ENCODE data around the gene CCDC157.

Gene CCDC157

GRCh38 chr22:30422481-30423300 lies 65.9 kb downstream of the CCDC157 start:
- Histone ChIP-seq H3K9me3 (ENCODE audit: control insufficient read depth, insufficient read depth, low read depth, low read length) (no peaks in the 10 kb centered on the region), H3K4me1 (ENCODE audit: control insufficient read depth, insufficient read depth, low read length) (peaks cover 28% of the 10 kb centered on the region), H3K36me3 (ENCODE audit: control insufficient read depth in 2 of 2, insufficient read depth in 1 of 2, low read length in 2 of 2) (peaks cover 0 to 40% of the 10 kb centered on the region in 2 experiments; a peak in 1 of 3 replicates), H3K27ac (ENCODE audit: extremely low read depth, low read depth, low read length) (peak overlapping the region; percentile 98), H3K4me3 (ENCODE audit: low read depth, low read length) (peak overlapping the region; percentile 63)
- CTCF ChIA-PET: interaction anchor here (0.6 to 7.6 kb wide), 12 partner anchors 9 to 576 kb away, joined by 3 to 71 read pairs (median 4); partner anchors contain the start of genes RNF215 and SEC14L2
- POLR2A ChIA-PET: interaction anchor here (0.5 to 6.0 kb wide), 15 partner anchors 11 to 700 kb away, joined by 3 to 86 read pairs (median 5); partner anchors contain the start of genes CCDC157, INPP5J, MORC2 and SEC14L2
- TF ChIP-seq KLF17 (tag by site-specific recombination; IDR thresholded peaks at IDR 0.05): peak; percentile 84
- TF ChIP-seq ZNF2 (tag by site-specific recombination; IDR thresholded peaks at IDR 0.05): no peak
- TF ChIP-seq ZEB2 (tag by site-specific recombination; IDR thresholded peaks at IDR 0.05): peak; percentile 55; the same call in 1 of the 2 replicates
- peak; percentile 59 for TF ChIP-seq PRDM10 (tag by site-specific recombination; IDR thresholded peaks at IDR 0.05)
- TF ChIP-seq ZNF664 (tag by site-specific recombination; IDR thresholded peaks at IDR 0.05): no peak
- TF ChIP-seq FEZF1 (tag by site-specific recombination; IDR thresholded peaks at IDR 0.05): peak; percentile 45; the same call in 1 of the 2 replicates
- peak; percentile 59 for TF ChIP-seq ZNF629 (tag by site-specific recombination; IDR thresholded peaks at IDR 0.05)
- TF ChIP-seq ZBTB17 (tag by site-specific recombination; IDR thresholded peaks at IDR 0.05): peak; percentile 42; the same call in 1 of the 2 replicates
- TF ChIP-seq IKZF3 (tag by site-specific recombination; IDR thresholded peaks at IDR 0.05): peak; percentile 78
- TF ChIP-seq ZNF692 (tag by site-specific recombination; IDR thresholded peaks at IDR 0.05): no peak
- peak; percentile 86 for TF ChIP-seq ZNF394 (tag by site-specific recombination; IDR thresholded peaks at IDR 0.05; ENCODE audit: borderline replicate concordance)
- no peak for TF ChIP-seq ZBTB44 (tag by site-specific recombination; IDR thresholded peaks at IDR 0.05)
- peak; percentile 35; the same call in 1 of the 2 replicates for TF ChIP-seq OSR2 (tag by site-specific recombination; IDR thresholded peaks at IDR 0.05)
- TF ChIP-seq ZXDB (tag by site-specific recombination; IDR thresholded peaks at IDR 0.05): no peak
- TF ChIP-seq PRDM4 (tag by site-specific recombination; IDR thresholded peaks at IDR 0.05): peak; percentile 45; the same call in 1 of the 2 replicates
- TF ChIP-seq WT1 (tag by site-specific recombination; IDR thresholded peaks at IDR 0.05): peak; percentile 32
- peak; percentile 78 for TF ChIP-seq SP7 (tag by site-specific recombination; IDR thresholded peaks at IDR 0.05)
- TF ChIP-seq INSM2 (tag by site-specific recombination; IDR thresholded peaks at IDR 0.05): 0 out of 2 replicates have a peak, but pooled peaks have one; percentile 20
- TF ChIP-seq ZNF449 (tag by site-specific recombination; IDR thresholded peaks at IDR 0.05): no peak
- no peak for TF ChIP-seq ZSCAN23 (tag by site-specific recombination; IDR thresholded peaks at IDR 0.05)
- peak; percentile 98 for TF ChIP-seq ZIC2 (tag by site-specific recombination; IDR thresholded peaks at IDR 0.05)
- no peak for TF ChIP-seq ZNF670 (tag by site-specific recombination; IDR thresholded peaks at IDR 0.05; ENCODE audit: low read depth)
